ENCODE measurements around the gene C11orf97.
"Not testable (repeated sequence)": the region's sequence is repeated elsewhere in the genome, so short reads cannot be mapped to it uniquely, and the experiment has no call there.

The C11orf97 gene

GRCh38 chr11:94558468-94558867 is 46.2 kb downstream of the C11orf97 start:
- no peak for DNase-seq

DNA sequence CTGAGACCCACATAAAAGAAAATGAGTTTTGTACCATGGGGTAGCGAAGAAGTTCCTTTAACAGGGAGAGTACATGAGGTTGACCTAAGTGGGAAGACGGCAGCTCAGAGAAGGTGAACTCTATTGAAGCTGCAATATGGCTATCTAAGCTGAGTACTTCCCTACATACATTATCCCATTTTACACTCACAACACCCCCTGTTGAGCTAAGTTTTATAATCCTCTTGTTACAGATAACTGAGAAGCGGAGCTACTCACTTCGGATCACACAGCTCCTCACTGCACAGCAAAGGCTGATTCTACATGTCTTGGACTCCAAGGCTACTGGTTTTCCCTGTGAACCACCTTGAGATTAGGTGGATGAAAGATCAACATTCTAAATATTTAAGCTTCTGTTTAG is 46.7 kb downstream of the C11orf97 start:
- no peak for DNase-seq

DNA sequence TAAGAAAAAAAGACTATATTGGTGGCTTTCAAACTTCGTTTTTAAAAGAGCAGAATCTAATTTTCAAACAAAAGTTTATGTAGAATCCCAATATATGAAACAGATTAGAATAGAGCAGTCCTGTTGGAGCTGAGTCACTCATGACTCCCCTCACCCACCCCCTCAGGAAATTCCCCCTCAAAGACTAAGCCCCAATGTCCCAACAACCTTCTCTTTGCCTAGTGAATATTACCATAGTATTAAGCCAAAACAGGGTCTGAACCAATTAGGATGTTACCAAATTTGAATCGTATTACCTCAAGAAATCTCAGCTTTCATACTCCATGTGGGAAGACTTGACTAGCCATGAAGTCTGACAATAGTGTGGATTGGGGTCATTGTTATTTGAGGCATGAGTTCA is 47.1 kb downstream of the C11orf97 start:
- no peak for DNase-seq

DNA sequence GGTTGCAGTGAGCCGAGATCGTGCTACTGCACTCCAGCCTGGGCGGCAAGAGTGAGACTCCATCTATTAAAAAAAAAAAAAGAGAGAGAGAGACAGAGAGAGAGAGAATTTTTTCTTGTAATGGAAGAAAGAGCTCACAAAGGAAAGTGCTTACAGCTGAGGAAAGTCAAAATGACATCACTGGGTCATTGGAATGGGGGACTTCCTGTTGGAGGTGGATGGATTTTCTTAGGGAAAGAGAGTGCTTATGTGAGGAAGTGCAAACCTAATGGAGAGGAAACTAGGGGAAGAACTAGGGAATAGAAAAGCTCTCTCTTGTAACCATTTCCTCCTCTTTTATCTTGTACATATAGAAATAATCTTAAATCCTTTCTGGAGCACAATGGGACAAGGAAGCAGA is 48.6 kb downstream of the C11orf97 start:
- no peak for DNase-seq

DNA sequence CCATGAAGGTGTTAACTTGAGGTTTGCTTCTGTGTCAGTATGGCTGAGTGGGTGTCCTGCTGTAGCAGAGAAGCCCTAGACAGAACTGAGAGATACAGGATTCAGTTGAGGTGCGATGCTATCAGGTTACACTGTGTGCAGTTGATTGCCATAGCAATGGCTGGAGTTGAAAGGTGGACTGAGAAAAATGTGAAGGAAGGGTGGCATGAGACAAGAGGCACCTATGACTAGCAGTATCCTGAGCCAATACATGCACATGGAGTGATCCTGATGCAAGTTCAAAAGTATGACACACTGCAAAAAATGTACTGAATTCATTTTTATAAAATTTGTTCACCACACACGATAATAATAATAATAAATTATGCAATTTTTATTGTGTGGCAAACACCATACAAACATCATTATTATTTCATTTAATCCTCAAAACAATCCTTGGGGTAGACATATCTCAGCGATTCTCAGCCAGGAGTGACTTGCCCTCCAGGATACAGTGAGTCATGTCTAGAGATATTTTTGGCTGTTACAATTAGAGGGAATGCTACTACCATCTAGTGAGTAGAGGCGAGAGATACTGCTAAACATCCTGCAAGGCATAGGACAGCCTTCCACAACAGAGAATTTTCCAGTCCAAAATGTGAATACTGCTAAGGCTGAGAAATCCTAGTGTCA is 51.1 kb downstream of the C11orf97 start:
- no peak for DNase-seq

- no peak for DNase-seq
Observed at GRCh38 chr11:94563848-94564467, 51.7 kb downstream of the C11orf97 start.

GRCh38 chr11:94567181-94567670 is 55.0 kb downstream of the C11orf97 start, which contains the start of gene PIWIL4:
PIWIL4 (plus strand) TSS chr11:94567368; CDS start chr11:94567519, 151 bp downstream.
- no peak for DNase-seq

DNA sequence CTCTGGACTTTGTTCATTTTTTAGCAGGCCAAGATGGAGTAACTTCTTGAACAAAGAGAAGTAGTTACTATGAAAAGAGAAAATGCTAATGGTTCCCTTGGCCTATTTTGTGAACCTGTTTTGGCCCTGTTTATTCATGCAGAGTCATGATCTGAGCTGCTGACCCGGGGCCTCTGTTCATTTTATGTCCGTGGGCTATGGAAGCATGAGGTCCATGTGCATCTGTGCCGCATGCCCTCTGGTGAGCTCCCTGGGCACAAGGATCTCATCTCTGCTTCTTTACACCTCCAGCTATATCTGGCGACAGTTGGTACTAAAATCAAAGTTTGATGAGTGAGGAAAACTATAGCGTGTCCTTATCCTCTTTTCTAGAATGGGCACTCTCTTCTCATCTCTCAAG is 55.9 kb downstream of the C11orf97 start:
- DNase-seq, result no peak

- no peak for DNase-seq
Observed at GRCh38 chr11:94568717-94569116, 56.5 kb downstream of the C11orf97 start.

GRCh38 chr11:94572975-94573374 is 60.7 kb downstream of the C11orf97 start:
- not testable (repeated sequence) for DNase-seq

- no peak for DNase-seq
Observed at GRCh38 chr11:94574193-94574961, 62.1 kb downstream of the C11orf97 start.

DNA sequence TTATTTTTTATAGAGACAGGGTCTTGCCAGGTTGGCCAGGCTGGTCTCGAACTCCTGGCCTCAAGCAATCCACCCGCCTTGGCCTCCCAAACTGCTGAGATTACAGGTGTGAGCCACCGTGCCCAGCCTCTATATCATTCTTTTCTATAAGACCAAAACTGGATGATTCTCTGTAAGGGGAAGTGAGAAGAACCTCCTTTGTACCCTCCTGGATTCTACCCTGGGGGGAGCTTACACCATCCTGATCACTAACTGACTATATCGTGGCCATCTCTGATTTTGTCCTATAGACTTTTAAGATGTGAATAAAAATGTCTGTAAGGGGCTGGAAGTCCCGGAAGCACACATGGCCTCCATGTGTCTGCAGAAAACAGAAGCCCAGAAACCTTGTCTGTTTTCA is 64.0 kb downstream of the C11orf97 start:
- no peak for DNase-seq

- DNase-seq, result no peak
Observed at GRCh38 chr11:94577841-94578240, 65.6 kb downstream of the C11orf97 start.
